Measurements from ENCODE around the gene DCAF12.
A peak's percentile ranks its signal among the peaks of the same experiment; 100 is the strongest.

DCAF12 gene

GRCh38 chr9:34125681-34126206 is 754 bp downstream of the DCAF12 start:
- DNase-seq (peak; percentile 11), ATAC-seq (no peak)

GRCh38 chr9:34124926-34125325 is 1.6 kb downstream of the DCAF12 start:
- no peak for ATAC-seq
- no peak for DNase-seq

GRCh38 chr9:34124099-34124498 is 2.4 kb downstream of the DCAF12 start:
- DNase-seq (peak; percentile 16), ATAC-seq (no peak)

- peak; percentile 43 for ATAC-seq
Observed at GRCh38 chr9:34123682-34124081, 2.8 kb downstream of the DCAF12 start.

GRCh38 chr9:34121996-34122395 is 4.5 kb downstream of the DCAF12 start:
- ATAC-seq, result no peak
- DNase-seq, result no peak

More at GRCh38 chr9:34123682-34124081, 2.8 kb downstream of the DCAF12 start:
- DNase-seq, result peak; percentile 40

- no peak for ATAC-seq
- no peak for DNase-seq
Observed at GRCh38 chr9:34119713-34120112, 6.8 kb downstream of the DCAF12 start.

GRCh38 chr9:34114436-34114835 is 12.1 kb downstream of the DCAF12 start:
- ATAC-seq, result no peak
- DNase-seq, result no peak

- DNase-seq (no peak), ATAC-seq (no peak)
Observed at GRCh38 chr9:34106110-34106509, 20.4 kb downstream of the DCAF12 start.

GRCh38 chr9:34102796-34103195 is 23.7 kb downstream of the DCAF12 start:
- ATAC-seq, result no peak
- DNase-seq, result no peak

GRCh38 chr9:34098307-34098706 is 28.2 kb downstream of the DCAF12 start:
- no peak for ATAC-seq
- DNase-seq, result no peak

GRCh38 chr9:34097865-34098264 is 28.6 kb downstream of the DCAF12 start:
- ATAC-seq, result no peak

DNA sequence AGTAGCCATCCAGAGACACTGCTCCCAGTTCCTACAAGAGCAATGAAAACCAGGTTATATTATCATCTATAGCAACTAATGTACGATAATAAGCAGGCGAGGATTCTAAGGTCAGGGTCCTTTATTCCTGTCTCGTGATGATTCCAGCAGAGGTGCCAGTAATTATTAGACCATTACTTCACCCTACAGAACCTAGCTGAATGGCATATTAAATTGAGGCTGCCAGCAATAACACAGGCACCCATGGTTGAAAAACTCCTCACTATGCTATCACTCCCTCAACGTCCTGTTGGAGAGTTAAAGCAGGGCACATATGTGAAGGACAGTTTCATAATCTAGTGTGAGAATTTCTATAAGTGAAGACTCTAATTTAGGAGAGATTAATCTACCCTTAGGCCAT is 29.7 kb downstream of the DCAF12 start:
- ATAC-seq, result no peak
- no peak for DNase-seq

More at GRCh38 chr9:34097865-34098264, 28.6 kb downstream of the DCAF12 start:
- no peak for DNase-seq

DNA sequence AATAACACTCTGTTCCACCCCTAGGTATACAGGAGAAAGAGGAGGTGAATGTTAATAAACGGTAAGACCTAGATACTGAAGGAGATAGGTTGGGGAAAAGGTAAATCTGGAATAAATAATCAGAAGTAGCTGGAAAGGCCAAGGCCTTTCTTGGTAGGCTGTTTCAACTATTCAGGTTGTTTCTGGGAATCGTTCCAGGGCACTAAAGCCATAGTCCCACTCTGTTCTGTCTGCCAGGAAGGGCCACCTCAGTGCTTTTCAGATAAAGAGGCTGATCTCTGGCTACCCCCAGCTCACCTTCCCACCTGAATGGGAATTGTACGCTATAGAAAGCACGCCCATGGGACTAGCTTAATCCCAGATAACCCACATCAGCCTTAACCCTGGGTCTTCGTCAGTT is 32.9 kb downstream of the DCAF12 start:
- DNase-seq, result no peak
- no peak for ATAC-seq

- no peak for ATAC-seq
- no peak for DNase-seq
Observed at GRCh38 chr9:34089311-34089710, 37.2 kb downstream of the DCAF12 start.

DNA sequence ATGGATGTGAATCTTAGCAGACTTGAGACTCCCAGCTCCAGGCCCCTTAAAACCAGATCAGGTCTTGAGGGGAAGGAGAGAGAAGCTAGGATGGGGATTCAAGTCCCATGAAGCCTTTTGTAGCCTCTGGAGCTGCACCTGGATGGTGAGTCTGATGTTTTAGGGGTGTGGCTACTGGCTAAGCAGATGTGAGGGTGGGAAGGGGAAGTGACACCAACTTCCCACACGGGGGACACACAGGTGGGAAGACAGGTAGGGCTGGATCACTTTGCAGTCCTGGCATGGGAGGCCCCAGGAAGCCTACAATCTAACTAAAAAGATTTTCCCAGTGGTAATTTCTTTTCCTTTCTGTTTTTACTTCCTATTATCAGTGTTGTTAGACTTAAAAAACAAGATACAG is 39.1 kb downstream of the DCAF12 start:
- no peak for ATAC-seq
- no peak for DNase-seq

- DNase-seq, result no peak
- no peak for ATAC-seq
Observed at GRCh38 chr9:34086864-34087263, 39.6 kb downstream of the DCAF12 start.

GRCh38 chr9:34085581-34086500 is 40.7 kb downstream of the DCAF12 start:
- DNase-seq (peak; percentile 8), ATAC-seq (peak; percentile 85)

DNA sequence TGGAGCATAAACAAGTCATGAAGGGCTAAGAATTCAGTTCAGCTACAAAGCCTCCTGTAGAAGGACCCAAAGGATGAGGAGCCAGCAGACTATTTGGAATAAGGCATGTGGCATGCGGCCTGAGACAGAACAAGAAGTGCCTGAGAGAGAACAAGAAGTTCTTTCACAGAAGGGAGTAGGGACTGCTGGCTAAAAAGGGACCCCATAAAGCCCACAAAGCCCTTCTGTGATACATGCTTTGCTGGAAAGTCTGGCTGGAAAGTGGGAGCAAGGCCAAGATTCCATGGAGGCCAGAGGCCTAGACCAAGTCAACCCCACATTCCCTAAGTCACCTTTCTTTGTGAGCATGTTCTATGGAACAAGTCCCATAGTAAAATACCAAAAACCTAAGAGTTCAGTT is 41.9 kb downstream of the DCAF12 start:
- DNase-seq (no peak), ATAC-seq (no peak)

- DNase-seq, result no peak
- no peak for ATAC-seq
Observed at GRCh38 chr9:34079181-34079580, 47.3 kb downstream of the DCAF12 start.

GRCh38 chr9:34072868-34073590 is 53.5 kb downstream of the DCAF12 start:
- DNase-seq (no peak), ATAC-seq (no peak)

DNA sequence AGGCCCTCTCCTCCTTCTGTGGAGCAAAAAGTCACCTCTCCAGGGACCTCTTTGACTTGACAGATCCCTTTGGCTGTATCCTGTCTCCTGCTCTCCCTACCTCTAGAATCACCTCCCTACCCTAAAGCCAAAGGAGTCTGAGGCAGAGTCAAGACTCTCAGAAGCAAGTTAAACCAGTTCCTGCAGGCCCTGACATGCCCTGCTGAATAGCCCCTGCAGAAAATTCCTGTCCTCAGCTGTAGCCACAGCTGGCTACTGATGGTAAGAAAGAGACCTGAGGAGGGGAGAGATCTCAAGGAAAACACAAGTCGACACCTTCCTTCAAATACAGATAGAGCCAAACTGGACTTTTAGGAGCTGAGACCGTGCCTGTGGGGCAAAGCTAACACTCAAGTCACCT is 54.1 kb downstream of the DCAF12 start:
- ATAC-seq (no peak), DNase-seq (no peak)

GRCh38 chr9:34070606-34071324 is 55.7 kb downstream of the DCAF12 start:
- no peak for DNase-seq
- ATAC-seq, result no peak

Data from stimulated activated naive CD8-positive, alpha-beta T cell treated with anti-CD3 and anti-CD28 coated beads, Interleukin-15, Interleukin-2, amounts not matched to agents 100 U/mL and 50 U/mL, for 24 hours (primary cell).